NCI-H82 (cell line): ENCODE measurements around the gene OTOG.

Source experiments
- DNase-seq: peaks from one replicate; lab custom pipeline; 2025; lab: John Stamatoyannopoulos, UW

Gene OTOG

DNA sequence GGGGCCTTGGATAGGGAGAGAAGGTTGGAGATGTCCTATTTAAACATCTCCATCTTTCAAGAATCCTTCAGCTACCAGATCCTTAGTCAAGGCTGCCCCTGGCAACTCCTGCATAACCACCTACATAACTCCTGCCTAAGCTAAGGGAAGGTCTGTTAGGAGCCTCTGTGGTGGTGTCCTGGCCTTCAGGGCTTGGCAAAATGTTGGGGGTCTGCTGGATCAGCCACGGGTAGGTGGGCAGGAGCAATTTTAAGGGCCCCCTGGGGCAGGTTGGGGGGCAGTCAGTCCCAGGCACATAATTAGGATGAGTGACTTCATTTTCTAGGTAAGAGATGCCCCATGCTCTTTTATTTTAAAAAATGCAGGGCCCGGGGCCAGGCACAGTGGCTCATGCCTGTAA is 28.7 kb upstream of the OTOG start:
- no peak for DNase-seq

GRCh38 chr11:17519061-17519885 is 27.8 kb upstream of the OTOG start:
- DNase-seq = peak; percentile 25

GRCh38 chr11:17521106-17521900 is 25.8 kb upstream of the OTOG start:
- no peak for DNase-seq

DNA sequence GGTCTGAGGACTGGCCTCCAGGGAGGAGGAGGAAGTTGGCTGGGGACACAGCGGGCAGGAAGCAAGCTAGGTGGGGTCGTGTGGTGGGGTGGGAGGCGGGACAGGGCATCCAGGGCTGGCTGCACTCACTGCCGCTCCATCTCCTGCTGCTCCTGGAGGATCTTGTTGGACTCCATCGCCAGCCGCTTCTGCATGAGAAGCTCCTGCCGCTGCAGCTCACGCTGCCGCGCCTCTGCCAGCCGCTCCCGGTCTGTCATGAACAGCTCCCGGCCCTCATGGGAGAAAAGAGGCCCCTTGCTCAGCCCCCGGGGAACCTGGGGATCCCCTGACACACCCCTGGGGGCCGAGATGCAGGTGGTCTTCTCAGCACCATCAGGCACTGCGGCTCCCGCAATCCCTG is 24.4 kb upstream of the OTOG start:
- no peak for DNase-seq

DNA sequence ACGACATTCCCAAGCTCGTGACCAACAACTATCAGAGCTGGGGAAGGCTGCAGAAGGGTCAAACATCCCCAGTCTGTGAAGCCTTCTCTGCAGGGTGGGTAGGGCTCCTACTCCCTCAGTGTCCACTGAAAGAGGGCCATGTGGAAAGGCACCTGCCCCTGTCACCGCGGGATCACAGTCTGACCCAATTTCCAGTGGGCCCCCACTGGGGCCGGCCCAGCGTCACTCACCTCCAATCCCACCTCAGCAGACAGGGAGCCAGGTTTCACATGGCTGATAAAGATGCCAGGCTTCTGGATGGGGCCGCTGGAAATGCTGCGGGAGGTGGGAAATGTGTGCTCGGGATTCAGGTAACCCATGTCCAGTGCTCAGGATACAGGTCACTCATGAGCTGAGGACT is 22.8 kb upstream of the OTOG start:
- DNase-seq = no peak

DNA sequence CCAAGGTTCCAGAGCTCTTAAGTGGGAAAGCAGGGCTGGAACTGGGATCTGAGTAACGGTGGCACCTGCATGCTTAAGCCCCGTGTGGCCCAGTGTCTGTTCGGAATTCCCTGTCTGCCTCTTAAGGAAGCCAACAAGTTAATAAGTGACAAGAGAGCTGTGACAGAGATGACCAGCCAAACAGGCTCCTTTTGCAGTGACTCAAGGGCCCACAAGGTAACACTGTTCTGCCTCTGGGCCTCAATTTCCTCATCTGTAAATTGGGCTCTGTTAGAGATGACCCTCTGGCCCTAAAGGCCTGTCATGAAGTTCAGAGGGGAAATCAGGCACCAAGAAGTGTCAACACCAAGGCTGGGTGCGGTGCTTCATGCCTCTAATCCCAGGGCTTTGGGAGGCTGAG is 21.5 kb upstream of the OTOG start:
- no peak for DNase-seq

DNA sequence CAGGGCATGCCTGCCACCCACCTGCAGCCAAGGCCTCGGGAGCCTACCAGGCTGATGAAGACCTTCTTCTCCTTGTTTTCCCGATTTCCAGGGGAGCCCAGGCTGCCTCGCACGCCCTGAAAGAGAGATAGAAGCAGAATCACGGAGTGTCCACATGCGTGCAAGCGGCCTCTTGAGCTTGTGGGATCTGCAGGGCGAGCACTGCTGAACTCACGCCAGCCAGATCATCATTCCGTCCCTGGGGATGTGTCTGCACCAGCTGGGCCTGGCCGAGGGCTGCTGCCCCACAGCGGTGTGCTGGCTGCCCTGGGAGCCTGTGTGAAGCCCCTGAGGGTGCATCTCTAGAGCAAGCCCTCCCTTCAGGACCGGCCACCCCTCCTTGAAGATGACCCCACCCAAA is 20.7 kb upstream of the OTOG start:
- no peak for DNase-seq

- no peak for DNase-seq
Observed at GRCh38 chr11:17526931-17527627, 20.0 kb upstream of the OTOG start.

DNA sequence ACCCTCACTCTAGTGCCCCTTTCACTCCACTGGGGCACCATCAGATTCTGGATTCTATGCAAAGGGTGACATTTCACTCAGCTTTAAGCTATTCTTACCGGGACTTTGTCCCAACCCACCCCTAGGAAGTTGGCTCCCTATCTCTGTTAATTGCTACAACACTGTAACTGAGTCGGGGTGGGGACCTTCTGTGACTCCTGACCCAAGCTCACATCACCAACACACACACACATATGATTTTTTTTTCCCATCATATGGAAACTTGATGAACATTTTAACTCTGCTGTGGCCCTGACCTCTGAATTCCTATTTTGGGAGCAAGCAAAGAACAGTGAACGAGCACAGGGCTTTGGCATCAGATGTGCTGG is 19.4 kb upstream of the OTOG start:
- DNase-seq = no peak

GRCh38 chr11:17528181-17528691 is 18.8 kb upstream of the OTOG start:
- DNase-seq = peak; percentile 84

- no peak for DNase-seq
Observed at GRCh38 chr11:17528906-17529843, 17.9 kb upstream of the OTOG start.

GRCh38 chr11:17529844-17530185 is 17.2 kb upstream of the OTOG start:
- DNase-seq = no peak

- DNase-seq = no peak
Observed at GRCh38 chr11:17531071-17531600, 15.9 kb upstream of the OTOG start.

GRCh38 chr11:17531636-17532113 is 15.4 kb upstream of the OTOG start:
- DNase-seq = no peak

- DNase-seq = no peak
Observed at GRCh38 chr11:17532784-17533183, 14.3 kb upstream of the OTOG start.

- DNase-seq = no peak
Observed at GRCh38 chr11:17533341-17533740, 13.7 kb upstream of the OTOG start.

- DNase-seq = no peak
Observed at GRCh38 chr11:17533778-17534415, 13.2 kb upstream of the OTOG start.

DNA sequence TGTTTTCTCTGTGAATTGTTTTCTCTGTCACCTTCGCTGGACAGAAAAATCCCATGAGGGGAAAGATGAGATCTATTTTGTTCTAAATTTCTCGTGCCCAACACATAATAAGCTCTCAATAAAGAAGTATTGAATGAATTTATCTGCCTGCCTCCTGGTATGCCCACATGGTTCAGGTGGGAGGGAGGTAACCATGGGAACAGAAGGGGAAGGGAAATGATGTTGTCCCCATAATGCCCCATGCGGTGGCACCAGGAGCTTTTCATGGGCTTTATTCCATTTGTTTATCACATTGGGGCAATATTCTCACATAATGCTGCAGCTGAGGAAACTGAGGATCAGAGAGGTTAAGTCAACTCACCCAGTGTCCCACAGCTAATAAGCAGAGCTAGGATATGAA is 11.6 kb upstream of the OTOG start:
- DNase-seq = no peak

DNA sequence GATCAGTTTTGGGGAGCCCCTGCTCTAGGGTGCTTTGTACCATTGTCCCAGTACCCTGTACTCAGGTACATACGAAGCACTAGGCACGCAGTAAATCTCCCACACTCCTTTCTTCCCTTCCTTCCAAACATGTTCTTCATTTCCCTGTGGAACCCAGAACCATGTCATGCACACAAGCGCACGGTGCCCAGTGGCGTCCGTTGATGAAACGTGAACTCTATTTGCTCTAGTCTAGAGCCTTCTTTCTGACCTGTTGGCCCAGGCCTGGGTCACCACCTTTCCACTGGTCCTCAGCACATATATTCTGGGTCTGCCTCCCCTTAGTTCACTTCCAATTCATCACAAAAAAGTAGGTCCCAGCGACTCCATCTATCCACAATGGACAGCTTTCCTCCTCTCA is 9.8 kb upstream of the OTOG start:
- no peak for DNase-seq

DNA sequence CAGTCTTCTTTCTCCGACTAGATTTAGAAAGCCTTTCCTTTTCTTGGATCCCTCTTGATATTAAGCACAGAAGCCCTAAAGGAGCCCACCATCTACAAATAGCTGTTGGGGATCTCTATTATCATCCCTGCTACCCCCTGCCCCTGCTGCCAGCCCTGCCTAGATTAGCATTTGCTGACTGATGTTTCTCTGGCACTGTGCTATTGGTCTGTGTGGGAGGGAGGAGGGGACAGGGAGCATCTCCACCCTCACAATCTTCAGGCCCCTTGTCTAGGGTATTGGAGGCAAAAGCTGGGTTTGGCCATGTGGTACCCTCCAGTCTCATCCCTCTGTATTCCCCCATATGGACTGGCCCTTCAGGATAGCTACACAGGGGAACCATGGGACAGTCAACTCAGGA is 9.0 kb upstream of the OTOG start:
- no peak for DNase-seq

DNA sequence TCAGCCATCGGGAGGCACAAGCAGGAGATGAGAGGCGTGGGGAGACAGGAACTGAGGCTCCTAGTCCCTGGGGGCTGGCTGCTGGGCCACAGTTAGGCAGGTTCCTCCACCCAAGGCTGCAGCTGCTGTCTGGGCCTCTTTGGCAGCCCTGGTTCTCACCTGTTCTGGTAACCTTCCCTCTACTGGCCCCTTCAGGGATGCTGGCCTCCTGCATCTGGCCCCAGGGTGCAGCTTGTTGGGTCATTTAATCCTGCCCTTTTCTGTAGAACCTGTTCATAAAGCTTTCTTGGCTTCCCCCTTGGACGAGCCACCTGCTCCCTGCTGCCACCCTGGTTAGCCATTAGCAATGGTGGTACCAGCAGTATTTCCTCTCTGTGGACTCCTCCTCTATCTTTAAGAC is 8.3 kb upstream of the OTOG start:
- no peak for DNase-seq
